ENCODE results near the gene RHOF. TPM values are rescaled to one million over a fixed set of nuclear protein-coding genes. Genes with fewer than 3 reads are reported as not detected.
A peak's percentile ranks its signal among the peaks of the same experiment; 100 is the strongest.

Gene RHOF
- total and polyA plus RNA-seq, 2 of the 13 experiments (the other 11 are each of a cell fraction or from before 2014, with no cell fraction given): 14.6 to 32.2 TPM

DNA sequence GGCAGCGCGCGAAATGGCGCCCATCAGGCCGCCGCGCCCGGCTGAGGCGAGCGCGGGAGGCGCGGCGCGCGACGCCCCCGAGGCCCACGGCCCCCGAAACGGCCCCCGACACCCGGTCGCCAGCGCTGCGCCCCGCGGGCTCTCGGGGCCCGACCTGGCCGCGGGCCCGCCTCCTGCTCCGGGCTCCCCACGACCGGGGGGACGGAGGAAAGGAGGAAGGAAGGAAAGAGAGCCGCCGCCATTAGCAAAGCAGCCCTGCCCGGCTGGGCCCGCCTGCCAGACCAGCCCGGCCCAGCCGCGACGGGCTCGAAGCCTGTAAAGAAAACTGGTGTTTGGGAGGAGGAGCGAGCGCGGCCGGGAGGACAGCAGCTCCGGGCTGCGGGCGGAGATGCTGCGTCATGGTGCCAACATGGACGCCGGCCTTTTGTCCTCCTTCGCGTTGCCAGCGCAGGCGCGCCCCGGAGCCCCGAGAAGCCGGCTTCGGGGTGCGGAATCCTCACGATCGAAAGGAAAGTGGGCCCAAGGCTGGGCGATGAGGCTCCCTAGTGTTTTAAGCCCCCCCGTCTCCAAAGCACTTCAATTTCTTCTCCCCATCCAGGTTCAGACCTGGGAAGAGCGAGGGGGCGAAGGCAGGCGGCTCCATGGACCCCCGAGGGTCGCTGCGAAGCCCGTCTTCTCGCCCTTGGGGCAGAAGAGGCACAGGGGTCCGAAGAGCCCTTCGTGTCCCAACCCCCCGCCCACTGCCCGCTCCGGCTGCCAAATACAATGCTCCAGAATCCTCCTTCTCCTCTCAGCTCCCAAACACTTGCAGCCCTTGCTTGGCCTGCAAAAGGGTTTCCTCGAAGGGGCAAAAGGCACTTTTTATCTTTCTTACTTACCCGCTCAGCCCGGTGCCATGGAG lies 7.5 kb upstream of the RHOF start (continued):
- TF ChIP-seq, protein P1, sequence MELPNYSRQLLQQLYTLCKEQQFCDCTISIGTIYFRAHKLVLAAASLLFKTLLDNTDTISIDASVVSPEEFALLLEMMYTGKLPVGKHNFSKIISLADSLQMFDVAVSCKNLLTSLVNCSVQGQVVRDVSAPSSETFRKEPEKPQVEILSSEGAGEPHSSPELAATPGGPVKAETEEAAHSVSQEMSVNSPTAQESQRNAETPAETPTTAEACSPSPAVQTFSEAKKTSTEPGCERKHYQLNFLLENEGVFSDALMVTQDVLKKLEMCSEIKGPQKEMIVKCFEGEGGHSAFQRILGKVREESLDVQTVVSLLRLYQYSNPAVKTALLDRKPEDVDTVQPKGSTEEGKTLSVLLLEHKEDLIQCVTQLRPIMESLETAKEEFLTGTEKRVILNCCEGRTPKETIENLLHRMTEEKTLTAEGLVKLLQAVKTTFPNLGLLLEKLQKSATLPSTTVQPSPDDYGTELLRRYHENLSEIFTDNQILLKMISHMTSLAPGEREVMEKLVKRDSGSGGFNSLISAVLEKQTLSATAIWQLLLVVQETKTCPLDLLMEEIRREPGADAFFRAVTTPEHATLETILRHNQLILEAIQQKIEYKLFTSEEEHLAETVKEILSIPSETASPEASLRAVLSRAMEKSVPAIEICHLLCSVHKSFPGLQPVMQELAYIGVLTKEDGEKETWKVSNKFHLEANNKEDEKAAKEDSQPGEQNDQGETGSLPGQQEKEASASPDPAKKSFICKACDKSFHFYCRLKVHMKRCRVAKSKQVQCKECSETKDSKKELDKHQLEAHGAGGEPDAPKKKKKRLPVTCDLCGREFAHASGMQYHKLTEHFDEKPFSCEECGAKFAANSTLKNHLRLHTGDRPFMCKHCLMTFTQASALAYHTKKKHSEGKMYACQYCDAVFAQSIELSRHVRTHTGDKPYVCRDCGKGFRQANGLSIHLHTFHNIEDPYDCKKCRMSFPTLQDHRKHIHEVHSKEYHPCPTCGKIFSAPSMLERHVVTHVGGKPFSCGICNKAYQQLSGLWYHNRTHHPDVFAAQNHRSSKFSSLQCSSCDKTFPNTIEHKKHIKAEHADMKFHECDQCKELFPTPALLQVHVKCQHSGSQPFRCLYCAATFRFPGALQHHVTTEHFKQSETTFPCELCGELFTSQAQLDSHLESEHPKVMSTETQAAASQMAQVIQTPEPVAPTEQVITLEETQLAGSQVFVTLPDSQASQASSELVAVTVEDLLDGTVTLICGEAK (IDR thresholded peaks at IDR 0.05): no peak
- TF ChIP-seq, protein P1 (CRISPR knock-in tag; IDR thresholded peaks at IDR 0.05): peak; percentile 35; the same call in 1 of the 2 replicates

Measured in HepG2 (cell line).